HL-60 (cell line): ENCODE data around the gene ANKRD34B.

Experiments used
- CTCF ChIP-seq: IDR thresholded peaks from one replicate; pipeline ENCODE4 v1.5.1; 2011; ENCODE audit warnings: low read length, control low read depth, inconsistent platforms; ENCODE audit not compliant: insufficient read depth
- POLR2AphosphoS5 ChIP-seq: IDR thresholded peaks from 2 replicates; pipeline ENCODE4 v1.6.1; 2012; ENCODE audit warnings: low read depth

- TF ChIP-seq CTCF (no peak), POLR2AphosphoS5 (no peak)
Observed at GRCh38 chr5:80597500-80597899, 27.4 kb upstream of the ANKRD34B start.
